ENCODE results near the gene IL17RD. TPM values are rescaled to one million over a fixed set of nuclear protein-coding genes. Genes with fewer than 3 reads are reported as not detected.

Gene IL17RD
- total RNA-seq, 1 donor from 2014 or later, result 30.3 TPM

- TF ChIP-seq, protein P1, sequence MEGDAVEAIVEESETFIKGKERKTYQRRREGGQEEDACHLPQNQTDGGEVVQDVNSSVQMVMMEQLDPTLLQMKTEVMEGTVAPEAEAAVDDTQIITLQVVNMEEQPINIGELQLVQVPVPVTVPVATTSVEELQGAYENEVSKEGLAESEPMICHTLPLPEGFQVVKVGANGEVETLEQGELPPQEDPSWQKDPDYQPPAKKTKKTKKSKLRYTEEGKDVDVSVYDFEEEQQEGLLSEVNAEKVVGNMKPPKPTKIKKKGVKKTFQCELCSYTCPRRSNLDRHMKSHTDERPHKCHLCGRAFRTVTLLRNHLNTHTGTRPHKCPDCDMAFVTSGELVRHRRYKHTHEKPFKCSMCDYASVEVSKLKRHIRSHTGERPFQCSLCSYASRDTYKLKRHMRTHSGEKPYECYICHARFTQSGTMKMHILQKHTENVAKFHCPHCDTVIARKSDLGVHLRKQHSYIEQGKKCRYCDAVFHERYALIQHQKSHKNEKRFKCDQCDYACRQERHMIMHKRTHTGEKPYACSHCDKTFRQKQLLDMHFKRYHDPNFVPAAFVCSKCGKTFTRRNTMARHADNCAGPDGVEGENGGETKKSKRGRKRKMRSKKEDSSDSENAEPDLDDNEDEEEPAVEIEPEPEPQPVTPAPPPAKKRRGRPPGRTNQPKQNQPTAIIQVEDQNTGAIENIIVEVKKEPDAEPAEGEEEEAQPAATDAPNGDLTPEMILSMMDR (IDR thresholded peaks at IDR 0.05; ENCODE audit: unreplicated experiment), result no peak
- Mint-ChIP-seq H3K4me1 (peaks cover 21% of the 10 kb centered on the region), H3K4me3 (no peak overlapping the region), H3K27me3 (ENCODE audit: low read depth) (no peaks in the 10 kb centered on the region), H3K36me3 (peaks cover 3% of the 10 kb centered on the region), H3K27ac (peak overlapping the region; percentile 90), H3K9me3 (no peaks in the 10 kb centered on the region)
- no peak for DNase-seq (ENCODE audit: low spot score in 2 of 2, unreplicated experiment in 2 of 2)
These were observed 45.1 kb downstream of the IL17RD start for GRCh38 chr3:57120040-57120439.

DNA sequence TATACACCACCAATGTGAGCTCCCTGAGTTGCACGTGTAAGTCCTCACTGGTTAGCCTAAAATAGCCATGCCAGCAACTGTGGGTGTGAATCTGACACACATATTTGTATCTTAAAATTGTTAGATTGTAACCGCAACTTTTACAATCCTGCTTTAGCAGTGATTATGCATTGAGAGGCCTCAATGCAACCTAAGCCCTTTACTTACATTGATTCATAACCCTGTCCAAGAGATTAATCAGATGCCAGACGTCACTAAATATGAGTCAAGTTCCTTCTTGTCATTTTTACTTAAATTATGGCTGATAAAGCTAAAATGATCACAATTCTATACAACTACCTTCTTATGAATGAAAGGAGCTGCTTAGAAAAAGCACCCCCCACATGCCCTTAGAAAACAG is 46.9 kb downstream of the IL17RD start:
- peak overlapping the region; percentile 2 for H3K27ac Mint-ChIP-seq
- H3K27me3 Mint-ChIP-seq (ENCODE audit: low read depth), result no peaks in the 10 kb centered on the region
- H3K4me1 Mint-ChIP-seq, result peaks cover 20% of the 10 kb centered on the region
- TF ChIP-seq, protein P1 (IDR thresholded peaks at IDR 0.05; ENCODE audit: unreplicated experiment), result no peak
- no peak for DNase-seq (ENCODE audit: low spot score in 2 of 2, unreplicated experiment in 2 of 2)
- H3K36me3 Mint-ChIP-seq, result peaks cover 9% of the 10 kb centered on the region
- H3K4me3 Mint-ChIP-seq, result no peak overlapping the region
- H3K9me3 Mint-ChIP-seq, result no peaks in the 10 kb centered on the region

DNA sequence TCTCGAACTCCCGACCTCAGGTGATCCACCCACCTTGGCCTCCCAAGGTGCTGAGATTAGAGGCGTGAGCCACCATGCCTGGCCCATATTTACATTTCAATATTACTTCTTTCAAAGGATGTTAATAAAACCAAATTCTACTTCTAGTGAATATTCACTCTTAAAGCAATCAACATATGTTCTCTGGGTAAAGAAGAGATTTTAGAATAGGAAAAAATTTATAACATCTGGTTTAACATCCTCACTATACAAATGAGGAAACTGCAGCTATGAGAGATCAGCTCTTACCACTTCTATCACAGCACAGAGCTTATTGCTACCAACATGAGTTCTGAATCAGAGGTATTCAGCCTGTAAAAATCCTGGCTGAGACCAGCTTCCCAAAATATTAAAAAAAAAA is 48.7 kb downstream of the IL17RD start:
- Mint-ChIP-seq H3K27me3 (ENCODE audit: low read depth) (no peaks in the 10 kb centered on the region), H3K27ac (no peak overlapping the region), H3K9me3 (no peaks in the 10 kb centered on the region), H3K4me1 (peaks cover 20% of the 10 kb centered on the region), H3K4me3 (no peak overlapping the region), H3K36me3 (peaks cover 17% of the 10 kb centered on the region)
- DNase-seq (ENCODE audit: low spot score in 2 of 2, unreplicated experiment in 2 of 2), result no peak
- TF ChIP-seq, protein P1 (IDR thresholded peaks at IDR 0.05; ENCODE audit: unreplicated experiment), result no peak

DNA sequence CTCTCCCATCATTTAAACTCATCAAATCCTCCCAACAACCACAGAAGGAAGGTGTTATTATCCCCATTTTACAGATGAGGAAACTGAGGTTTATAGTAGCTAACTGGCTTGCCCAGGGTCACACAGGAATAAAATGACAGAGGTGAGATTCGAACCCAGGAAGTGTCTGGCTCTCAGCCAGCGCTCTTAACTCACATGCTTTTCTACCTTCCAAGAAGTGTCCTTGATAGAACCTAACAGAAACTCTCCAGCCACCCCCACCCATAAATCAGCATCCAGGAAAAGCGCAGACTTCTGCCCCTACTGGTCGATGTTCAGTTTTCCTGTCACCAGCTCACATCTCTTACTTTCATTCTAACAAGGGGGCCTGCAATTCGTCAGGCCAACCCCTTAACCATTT is 52.9 kb downstream of the IL17RD start:
- TF ChIP-seq, protein P1 (IDR thresholded peaks at IDR 0.05; ENCODE audit: unreplicated experiment), result no peak
- no peak overlapping the region for H3K27ac Mint-ChIP-seq
- H3K9me3 Mint-ChIP-seq, result no peaks in the 10 kb centered on the region
- H3K4me1 Mint-ChIP-seq, result peaks cover 3% of the 10 kb centered on the region
- no peak for DNase-seq (ENCODE audit: low spot score in 2 of 2, unreplicated experiment in 2 of 2)
- H3K4me3 Mint-ChIP-seq, result no peak overlapping the region
- H3K27me3 Mint-ChIP-seq (ENCODE audit: low read depth), result no peaks in the 10 kb centered on the region
- H3K36me3 Mint-ChIP-seq, result peaks cover 26% of the 10 kb centered on the region

DNA sequence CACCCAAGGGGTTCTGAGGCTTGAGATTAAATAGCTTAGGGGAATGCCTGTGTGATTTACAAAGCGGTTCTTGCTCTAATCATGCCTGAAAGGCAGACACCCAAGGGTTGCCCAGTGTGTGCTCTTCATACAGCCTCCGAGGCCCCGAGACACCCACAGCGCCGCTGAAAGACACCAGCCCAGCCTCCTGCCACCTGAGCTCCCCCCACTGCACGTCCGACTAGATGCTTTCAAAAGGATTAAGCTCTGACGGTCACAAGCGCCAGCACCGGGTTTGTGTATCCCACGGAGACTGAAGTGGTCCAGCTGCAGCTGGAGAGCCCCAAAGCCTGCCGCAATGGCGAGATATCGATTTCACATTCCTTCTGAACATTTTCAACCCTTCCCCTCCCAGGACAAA is 54.4 kb downstream of the IL17RD start:
- no peak for DNase-seq (ENCODE audit: low spot score in 2 of 2, unreplicated experiment in 2 of 2)
- H3K4me1 Mint-ChIP-seq, result peaks cover 3% of the 10 kb centered on the region
- no peaks in the 10 kb centered on the region for H3K27me3 Mint-ChIP-seq (ENCODE audit: low read depth)
- no peak overlapping the region for H3K4me3 Mint-ChIP-seq
- H3K9me3 Mint-ChIP-seq, result no peaks in the 10 kb centered on the region
- TF ChIP-seq, protein P1 (IDR thresholded peaks at IDR 0.05; ENCODE audit: unreplicated experiment), result no peak
- H3K27ac Mint-ChIP-seq, result no peak overlapping the region
- H3K36me3 Mint-ChIP-seq, result peaks cover 26% of the 10 kb centered on the region

GRCh38 chr3:57110214-57110613 is 54.9 kb downstream of the IL17RD start:
- DNase-seq (ENCODE audit: low spot score in 2 of 2, unreplicated experiment in 2 of 2), result no peak
- H3K36me3 Mint-ChIP-seq, result peaks cover 26% of the 10 kb centered on the region
- H3K4me1 Mint-ChIP-seq, result peaks cover 3% of the 10 kb centered on the region
- TF ChIP-seq, protein P1 (IDR thresholded peaks at IDR 0.05; ENCODE audit: unreplicated experiment), result no peak
- H3K4me3 Mint-ChIP-seq, result no peak overlapping the region
- H3K27me3 Mint-ChIP-seq (ENCODE audit: low read depth), result no peaks in the 10 kb centered on the region
- H3K9me3 Mint-ChIP-seq, result no peaks in the 10 kb centered on the region
- no peak overlapping the region for H3K27ac Mint-ChIP-seq
